K562 treated with DMSO at 1 percent for 4 hours (cell line): Measurements from ENCODE around the gene NPIPB5. TPM values are rescaled to one million over a fixed set of nuclear protein-coding genes. Genes with fewer than 3 reads are reported as not detected.

Experiments used
- total RNA-seq: library from RNA; unstranded; fragments of 300-600 nt; gene quantifications from 2 replicates; pipeline ENCODE4 v1.2.3, GENCODE V29; 2022; ENCODE audit not compliant: insufficient read depth

Gene NPIPB5
- total RNA-seq = 25.0 and 33.2 TPM in 2 replicates

DNA sequence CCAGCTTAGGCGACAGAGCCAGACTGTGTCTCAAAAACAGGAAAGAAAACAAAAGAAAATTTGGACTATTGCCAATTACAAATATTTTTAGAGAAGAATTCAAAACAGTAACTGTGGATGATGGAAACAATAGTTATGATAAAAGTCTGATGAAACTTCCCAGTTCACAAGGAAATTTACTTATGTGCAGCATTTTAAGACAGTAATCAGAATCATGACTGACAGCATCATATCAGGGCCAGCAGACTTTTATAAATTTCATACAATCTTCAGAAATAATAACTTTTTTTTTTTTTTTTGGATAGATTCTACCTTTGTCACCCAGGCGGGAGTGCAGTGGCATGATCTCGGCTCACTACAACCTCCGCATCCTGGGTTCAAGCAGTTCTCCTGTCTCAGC is at the start of gene NPIPB5:
TSS of gene NPIPB5 (plus strand) at position 301 of the 400 bp plus-strand sequence. CDS start 2,911 bp downstream, outside the sequence.

Other genes starting within 250 kb of the NPIPB5 start
- gene POLR3E, start 213.5 kb upstream of the NPIPB5 start, total RNA-seq = 51.3 and 52.2 TPM in 2 replicates
- gene CDR2, start 136.3 kb upstream of the NPIPB5 start, total RNA-seq = 19.4 and 19.7 TPM in 2 replicates